Neutrophil (primary cell): Measurements from ENCODE around the gene KNDC1.
"Not testable (repeated sequence)": the region's sequence is repeated elsewhere in the genome, so short reads cannot be mapped to it uniquely, and the experiment has no call there.

Experiments used
- H3K27ac ChIP-seq: fragments of 200-600 bp; sonication (generic); 2 replicates; pipeline ENCODE4 v1.5.1; 2016; ENCODE audit warnings: mild to moderate bottlenecking, moderate library complexity
- H3K27me3 ChIP-seq: fragments of 200-600 bp; sonication (generic); 2 replicates; pipeline ENCODE4 v1.6.0; 2016; ENCODE audit warnings: mild to moderate bottlenecking
- H3K36me3 ChIP-seq: fragments of 200-600 bp; sonication (generic); 2 replicates; pipeline ENCODE4 v1.5.1; 2017
- H3K4me1 ChIP-seq, 2 experiments: fragments of 200-600 bp in 1 of 2; sonication (generic) in 1 of 2; 1 replicate in 1 of 2; 2 replicates in 1 of 2; pipeline versions ENCODE4 v1.5.1 to v1.6.1; 2013 to 2016; ENCODE audit warnings: low read depth in 1 of 2, low read length in 1 of 2, mild to moderate bottlenecking in 1 of 2, moderate library complexity in 1 of 2; ENCODE audit not compliant: control insufficient read depth in 1 of 2, insufficient read depth in 1 of 2
- H3K4me3 ChIP-seq, 2 experiments: fragments of 200-600 bp in 1 of 2; sonication (generic) in 1 of 2; 1 replicate in 1 of 2; 2 replicates in 1 of 2; pipeline ENCODE4 v1.5.1; 2013 to 2016; ENCODE audit warnings: low read depth in 1 of 2, low read length in 1 of 2, mild to moderate bottlenecking in 1 of 2, moderate library complexity in 1 of 2
- H3K9me3 ChIP-seq: fragments of 200-600 bp; sonication (generic); 2 replicates; pipeline ENCODE4 v1.5.1; 2016
- CTCF ChIP-seq: fragments of 200-600 bp; sonication (generic); IDR thresholded peaks from 2 replicates; pipeline ENCODE4 v1.5.1; 2016; ENCODE audit warnings: antibody characterized with exemption

KNDC1 gene

GRCh38 chr10:133143200-133143533 is 16.9 kb upstream of the KNDC1 start:
- no peak for TF ChIP-seq CTCF
- peaks cover 42% of the 10 kb centered on the region for H3K27me3 ChIP-seq

GRCh38 chr10:133143546-133143945 is 16.5 kb upstream of the KNDC1 start:
- peaks cover 42% of the 10 kb centered on the region for H3K27me3 ChIP-seq
- H3K9me3 ChIP-seq: no peaks in the 10 kb centered on the region
- no peak overlapping the region for H3K4me3 ChIP-seq
- no peak overlapping the region for H3K27ac ChIP-seq
- H3K4me1 ChIP-seq: no peaks in the 10 kb centered on the region
- H3K36me3 ChIP-seq: no peaks in the 10 kb centered on the region
- no peak for TF ChIP-seq CTCF

More at GRCh38 chr10:133143200-133143533, 16.9 kb upstream of the KNDC1 start:
- H3K4me1 ChIP-seq: no peaks in the 10 kb centered on the region
- H3K36me3 ChIP-seq: no peaks in the 10 kb centered on the region
- no peak overlapping the region for H3K4me3 ChIP-seq
- H3K27ac ChIP-seq: no peak overlapping the region
- H3K9me3 ChIP-seq: no peaks in the 10 kb centered on the region

- Histone ChIP-seq H3K4me1 (no peaks in the 10 kb centered on the region), H3K9me3 (no peaks in the 10 kb centered on the region), H3K27me3 (peaks cover 39% of the 10 kb centered on the region), H3K27ac (no peak overlapping the region), H3K36me3 (no peaks in the 10 kb centered on the region), H3K4me3 (no peak overlapping the region)
- no peak for TF ChIP-seq CTCF
Measured at GRCh38 chr10:133144771-133145170, 15.2 kb upstream of the KNDC1 start.

- Histone ChIP-seq H3K27me3 (peaks cover 40% of the 10 kb centered on the region), H3K9me3 (no peaks in the 10 kb centered on the region), H3K27ac (no peak overlapping the region), H3K4me3 (no peak overlapping the region), H3K36me3 (no peaks in the 10 kb centered on the region), H3K4me1 (no peaks in the 10 kb centered on the region)
- TF ChIP-seq CTCF: no peak
Measured at GRCh38 chr10:133150226-133150625, 9.8 kb upstream of the KNDC1 start.

- Histone ChIP-seq H3K4me3 (no peak overlapping the region), H3K36me3 (no peaks in the 10 kb centered on the region), H3K27ac (no peak overlapping the region), H3K9me3 (no peaks in the 10 kb centered on the region), H3K27me3 (peaks cover 36% of the 10 kb centered on the region), H3K4me1 (no peaks in the 10 kb centered on the region)
- no peak for TF ChIP-seq CTCF
Measured at GRCh38 chr10:133150656-133151055, 9.4 kb upstream of the KNDC1 start.

- not testable (repeated sequence) for H3K4me1 ChIP-seq, H3K4me3 ChIP-seq, H3K36me3 ChIP-seq
Measured at GRCh38 chr10:133151071-133151470, 8.9 kb upstream of the KNDC1 start.

More at GRCh38 chr10:133151071-133151470, 8.9 kb upstream of the KNDC1 start:
- H3K27ac ChIP-seq, H3K9me3 ChIP-seq: not testable (repeated sequence)
- H3K27me3 ChIP-seq: peaks cover 33% of the 10 kb centered on the region
